ENCODE measurements around the gene ADARB1. TPM values are rescaled to one million over a fixed set of nuclear protein-coding genes. Genes with fewer than 3 reads are reported as not detected.

The ADARB1 gene
- total RNA-seq, 4 donors from 2014 or later = 6.8 to 32.2 (median 17.3) TPM

GRCh38 chr21:45172420-45172819 is 98.0 kb downstream of the ADARB1 start:
- no peak overlapping the region for H3K4me3 ChIP-seq
- in situ Hi-C loops (cut with MboI; ENCODE audit: low pct_ligation_motif_present in 1 of 4, low pct_unique_long_range_greater_than_20kb in 1 of 4, low sequenced_read_pairs in 3 of 4) (loop anchor here in 1 of 4 donors (25.0 kb wide), 1 partner anchor 290 kb away; no protein-coding TSS in a partner anchor), intact Hi-C loops (cut with DNase I; ENCODE audit: low total_unique reads) (no loop called here)
- H3K27me3 ChIP-seq = no peaks in the 10 kb centered on the region
- TF ChIP-seq POLR2AphosphoS5 (IDR thresholded peaks at IDR 0.05) = no peak
- no peak for TF ChIP-seq EP300 (IDR thresholded peaks at IDR 0.05; ENCODE audit: low read depth)
- TF ChIP-seq, protein P1, sequence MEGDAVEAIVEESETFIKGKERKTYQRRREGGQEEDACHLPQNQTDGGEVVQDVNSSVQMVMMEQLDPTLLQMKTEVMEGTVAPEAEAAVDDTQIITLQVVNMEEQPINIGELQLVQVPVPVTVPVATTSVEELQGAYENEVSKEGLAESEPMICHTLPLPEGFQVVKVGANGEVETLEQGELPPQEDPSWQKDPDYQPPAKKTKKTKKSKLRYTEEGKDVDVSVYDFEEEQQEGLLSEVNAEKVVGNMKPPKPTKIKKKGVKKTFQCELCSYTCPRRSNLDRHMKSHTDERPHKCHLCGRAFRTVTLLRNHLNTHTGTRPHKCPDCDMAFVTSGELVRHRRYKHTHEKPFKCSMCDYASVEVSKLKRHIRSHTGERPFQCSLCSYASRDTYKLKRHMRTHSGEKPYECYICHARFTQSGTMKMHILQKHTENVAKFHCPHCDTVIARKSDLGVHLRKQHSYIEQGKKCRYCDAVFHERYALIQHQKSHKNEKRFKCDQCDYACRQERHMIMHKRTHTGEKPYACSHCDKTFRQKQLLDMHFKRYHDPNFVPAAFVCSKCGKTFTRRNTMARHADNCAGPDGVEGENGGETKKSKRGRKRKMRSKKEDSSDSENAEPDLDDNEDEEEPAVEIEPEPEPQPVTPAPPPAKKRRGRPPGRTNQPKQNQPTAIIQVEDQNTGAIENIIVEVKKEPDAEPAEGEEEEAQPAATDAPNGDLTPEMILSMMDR (IDR thresholded peaks at IDR 0.05) = no peak
- TF ChIP-seq POLR2A (IDR thresholded peaks at IDR 0.05) = no peak
- peaks cover 0 to 5% (median 0%) of the 10 kb centered on the region in 4 donors for H3K4me1 ChIP-seq
- 96 to 100% methylated on average over 3 to 10 of the region's 10 CpGs for WGBS, 2 donors (ENCODE audit: low coverage in 1 of 2)
- no peak overlapping the region for H3K27ac ChIP-seq
- H3K9me3 ChIP-seq = no peaks in the 10 kb centered on the region
- no peaks in the 10 kb centered on the region for H3K36me3 ChIP-seq
- no peak for DNase-seq

GRCh38 chr21:45175326-45176095 is 101.1 kb downstream of the ADARB1 start:
- DNase-seq = no peak
- no peaks in the 10 kb centered on the region for H3K27me3 ChIP-seq
- H3K27ac ChIP-seq = no peak overlapping the region
- TF ChIP-seq EP300 (IDR thresholded peaks at IDR 0.05; ENCODE audit: low read depth) (no peak), POLR2AphosphoS5 (IDR thresholded peaks at IDR 0.05) (no peak), POLR2A (IDR thresholded peaks at IDR 0.05) (no peak)
- TF ChIP-seq, protein P1 (IDR thresholded peaks at IDR 0.05) = no peak
- H3K36me3 ChIP-seq = no peaks in the 10 kb centered on the region
- in situ Hi-C loops (cut with MboI; ENCODE audit: low pct_ligation_motif_present in 1 of 4, low pct_unique_long_range_greater_than_20kb in 1 of 4, low sequenced_read_pairs in 3 of 4) = no loop called here
- 96 to 100% methylated on average over 3 to 12 of the region's 12 CpGs for WGBS, 2 donors (ENCODE audit: low coverage in 1 of 2)
- H3K9me3 ChIP-seq = no peaks in the 10 kb centered on the region
- H3K4me3 ChIP-seq = no peak overlapping the region
- no peaks in the 10 kb centered on the region for H3K4me1 ChIP-seq
- intact Hi-C loops (cut with DNase I; ENCODE audit: low total_unique reads) = no loop called here

GRCh38 chr21:45176141-45176540 is 101.8 kb downstream of the ADARB1 start:
- no peak for TF ChIP-seq POLR2AphosphoS5 (IDR thresholded peaks at IDR 0.05)
- TF ChIP-seq, protein P1 (IDR thresholded peaks at IDR 0.05) = no peak
- no peak for TF ChIP-seq EP300 (IDR thresholded peaks at IDR 0.05; ENCODE audit: low read depth)
- TF ChIP-seq POLR2A (IDR thresholded peaks at IDR 0.05) = no peak
- Histone ChIP-seq H3K4me3 (no peak overlapping the region), H3K4me1 (no peaks in the 10 kb centered on the region), H3K36me3 (peaks cover 0 to 3% (median 0%) of the 10 kb centered on the region in 4 donors), H3K9me3 (no peaks in the 10 kb centered on the region), H3K27me3 (no peaks in the 10 kb centered on the region), H3K27ac (no peak overlapping the region)
- intact Hi-C loops (cut with DNase I; ENCODE audit: low total_unique reads) = no loop called here
- in situ Hi-C loops (cut with MboI; ENCODE audit: low pct_ligation_motif_present in 1 of 4, low pct_unique_long_range_greater_than_20kb in 1 of 4, low sequenced_read_pairs in 3 of 4) = no loop called here
- DNase-seq = no peak
- WGBS, 2 donors (ENCODE audit: low coverage in 1 of 2) = 92% methylated on average over 16 of the region's 16 CpGs; no CpG with 5 or more reads in 1 of the 2 donors

- in situ Hi-C loops (cut with MboI; ENCODE audit: low pct_ligation_motif_present in 1 of 4, low pct_unique_long_range_greater_than_20kb in 1 of 4, low sequenced_read_pairs in 3 of 4) = no loop called here
- 87% methylated on average over 6 of the region's 6 CpGs; no CpG with 5 or more reads in 1 of the 2 donors for WGBS, 2 donors (ENCODE audit: low coverage in 1 of 2)
- TF ChIP-seq, protein P1 (IDR thresholded peaks at IDR 0.05) = no peak
- TF ChIP-seq POLR2A (IDR thresholded peaks at IDR 0.05) (no peak), POLR2AphosphoS5 (IDR thresholded peaks at IDR 0.05) (no peak), EP300 (IDR thresholded peaks at IDR 0.05; ENCODE audit: low read depth) (no peak)
Observed at GRCh38 chr21:45177039-45177438, 102.7 kb downstream of the ADARB1 start.

More at GRCh38 chr21:45177039-45177438, 102.7 kb downstream of the ADARB1 start:
- intact Hi-C loops (cut with DNase I; ENCODE audit: low total_unique reads) = no loop called here
- no peak for DNase-seq
- no peaks in the 10 kb centered on the region for H3K27me3 ChIP-seq
- H3K36me3 ChIP-seq = peaks cover 0 to 4% (median 0%) of the 10 kb centered on the region in 4 donors
- no peak overlapping the region for H3K4me3 ChIP-seq
- H3K9me3 ChIP-seq = no peaks in the 10 kb centered on the region
- no peak overlapping the region for H3K27ac ChIP-seq
- no peaks in the 10 kb centered on the region for H3K4me1 ChIP-seq

Data from transverse colon (tissue), 4 donors.